Measurements from ENCODE around the gene TPI1.
"Not testable (repeated sequence)": the region's sequence is repeated elsewhere in the genome, so short reads cannot be mapped to it uniquely, and the experiment has no call there.

Gene TPI1

DNA sequence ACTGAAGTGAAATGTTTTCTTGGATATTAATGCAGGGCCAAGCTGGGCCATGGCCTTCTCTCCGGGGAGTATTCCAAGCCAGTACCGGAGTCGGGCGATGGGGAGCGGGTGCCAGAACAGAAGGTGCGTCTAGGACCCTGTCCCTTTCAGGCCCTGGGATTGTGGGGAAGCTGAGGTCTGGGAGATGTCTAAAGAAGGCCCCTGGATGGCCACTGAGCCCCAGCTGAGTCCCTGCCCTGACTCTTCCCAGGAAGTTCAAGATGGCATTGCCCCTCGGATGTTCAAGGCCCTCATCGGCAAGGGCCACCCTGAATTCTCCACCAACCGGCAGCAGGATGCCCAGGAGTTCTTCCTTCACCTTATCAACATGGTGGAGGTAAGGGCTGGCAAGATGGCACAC is 7.2 kb upstream of the TPI1 start:
- DNase-seq (ENCODE audit: low read depth in 2 of 2), result no peak
- TF ChIP-seq, protein P1, sequence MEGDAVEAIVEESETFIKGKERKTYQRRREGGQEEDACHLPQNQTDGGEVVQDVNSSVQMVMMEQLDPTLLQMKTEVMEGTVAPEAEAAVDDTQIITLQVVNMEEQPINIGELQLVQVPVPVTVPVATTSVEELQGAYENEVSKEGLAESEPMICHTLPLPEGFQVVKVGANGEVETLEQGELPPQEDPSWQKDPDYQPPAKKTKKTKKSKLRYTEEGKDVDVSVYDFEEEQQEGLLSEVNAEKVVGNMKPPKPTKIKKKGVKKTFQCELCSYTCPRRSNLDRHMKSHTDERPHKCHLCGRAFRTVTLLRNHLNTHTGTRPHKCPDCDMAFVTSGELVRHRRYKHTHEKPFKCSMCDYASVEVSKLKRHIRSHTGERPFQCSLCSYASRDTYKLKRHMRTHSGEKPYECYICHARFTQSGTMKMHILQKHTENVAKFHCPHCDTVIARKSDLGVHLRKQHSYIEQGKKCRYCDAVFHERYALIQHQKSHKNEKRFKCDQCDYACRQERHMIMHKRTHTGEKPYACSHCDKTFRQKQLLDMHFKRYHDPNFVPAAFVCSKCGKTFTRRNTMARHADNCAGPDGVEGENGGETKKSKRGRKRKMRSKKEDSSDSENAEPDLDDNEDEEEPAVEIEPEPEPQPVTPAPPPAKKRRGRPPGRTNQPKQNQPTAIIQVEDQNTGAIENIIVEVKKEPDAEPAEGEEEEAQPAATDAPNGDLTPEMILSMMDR (IDR thresholded peaks at IDR 0.05; ENCODE audit: low read depth, low read length), result no peak
- H3K4me3 ChIP-seq (replicated peaks in 1 of 2; ENCODE audit: low read depth in 2 of 2, low read length in 2 of 2), result no peak overlapping the region

DNA sequence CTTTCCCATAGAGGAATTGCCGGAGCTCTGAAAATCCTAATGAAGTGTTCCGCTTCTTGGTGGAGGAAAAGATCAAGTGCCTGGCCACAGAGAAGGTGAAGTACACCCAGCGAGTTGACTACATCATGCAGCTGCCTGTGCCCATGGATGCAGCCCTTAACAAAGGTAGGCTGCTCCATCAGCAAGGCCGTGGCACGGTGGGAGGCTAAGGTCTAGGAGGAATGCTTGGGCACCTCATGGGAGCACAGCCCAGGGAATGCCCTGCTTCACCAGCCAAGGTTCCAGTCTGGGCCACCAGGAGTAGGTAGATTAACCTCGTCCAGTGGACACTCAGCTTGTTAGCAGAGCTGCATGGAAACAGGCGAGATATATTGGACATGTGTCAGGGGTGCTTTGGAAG is 6.4 kb upstream of the TPI1 start:
- H3K4me3 ChIP-seq (replicated peaks in 1 of 2; ENCODE audit: low read depth in 2 of 2, low read length in 2 of 2), result no peak overlapping the region
- TF ChIP-seq, protein P1 (IDR thresholded peaks at IDR 0.05; ENCODE audit: low read depth, low read length), result no peak
- DNase-seq (ENCODE audit: low read depth in 2 of 2), result no peak

GRCh38 chr12:6861391-6861790 is 5.9 kb upstream of the TPI1 start:
- no peak for DNase-seq (ENCODE audit: low read depth in 2 of 2)
- TF ChIP-seq, protein P1 (IDR thresholded peaks at IDR 0.05; ENCODE audit: low read depth, low read length), result no peak
- no peak overlapping the region for H3K4me3 ChIP-seq (replicated peaks in 1 of 2; ENCODE audit: low read depth in 2 of 2, low read length in 2 of 2)

DNA sequence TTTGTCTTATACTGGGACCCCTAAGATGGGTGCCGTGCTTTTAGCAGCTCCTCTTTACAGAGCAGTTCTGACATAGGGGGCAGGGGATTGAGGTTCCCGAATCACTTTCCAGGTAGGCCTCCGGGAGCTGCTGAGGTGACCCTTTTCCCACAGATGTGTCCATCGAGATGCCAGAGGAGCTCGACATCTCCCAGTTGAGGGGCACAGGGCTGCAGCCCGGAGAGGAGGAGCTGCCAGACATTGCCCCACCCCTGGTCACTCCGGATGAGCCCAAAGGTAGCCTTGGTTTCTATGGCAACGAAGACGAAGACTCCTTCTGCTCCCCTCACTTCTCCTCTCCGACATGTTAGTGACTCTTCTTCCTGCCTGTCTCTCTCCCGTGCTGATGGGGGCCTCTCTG is 4.3 kb upstream of the TPI1 start:
- TF ChIP-seq, protein P1 (IDR thresholded peaks at IDR 0.05; ENCODE audit: low read depth, low read length), result no peak
- H3K4me3 ChIP-seq (replicated peaks in 1 of 2; ENCODE audit: low read depth in 2 of 2, low read length in 2 of 2), result no peak overlapping the region
- no peak for DNase-seq (ENCODE audit: low read depth in 2 of 2)

GRCh38 chr12:6863586-6864321 is 3.6 kb upstream of the TPI1 start:
- DNase-seq (ENCODE audit: low read depth in 2 of 2), result no peak
- H3K4me3 ChIP-seq (replicated peaks in 1 of 2; ENCODE audit: low read depth in 2 of 2, low read length in 2 of 2), result no peak overlapping the region
- TF ChIP-seq, protein P1 (IDR thresholded peaks at IDR 0.05; ENCODE audit: low read depth, low read length), result no peak

DNA sequence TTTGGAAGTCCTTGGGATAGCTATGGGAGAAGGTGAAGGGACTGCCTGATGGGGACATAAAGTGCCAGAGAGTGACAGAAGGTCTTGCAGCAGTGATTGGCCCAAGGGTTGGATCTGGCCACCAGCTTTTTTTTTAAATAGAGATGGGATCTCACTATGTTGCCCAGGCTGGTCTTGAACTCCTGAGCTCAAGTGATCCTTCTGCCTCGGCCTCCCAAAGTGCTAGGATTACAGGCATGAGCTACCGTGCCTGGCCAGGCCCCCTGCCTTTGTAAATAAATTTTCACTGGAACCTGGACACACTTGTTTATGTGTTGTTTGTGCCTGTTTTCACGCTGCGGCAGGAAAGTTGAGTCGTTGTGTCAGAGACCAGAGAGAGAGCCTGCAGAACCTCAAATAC is 2.0 kb upstream of the TPI1 start:
- not testable (repeated sequence) for H3K4me3 ChIP-seq (replicated peaks in 1 of 2; ENCODE audit: low read depth in 2 of 2, low read length in 2 of 2); DNase-seq (ENCODE audit: low read depth in 2 of 2)

- no peak for DNase-seq (ENCODE audit: low read depth in 2 of 2)
- TF ChIP-seq, protein P1 (IDR thresholded peaks at IDR 0.05; ENCODE audit: low read depth, low read length), result no peak
- peak overlapping the region in 1 of 2 donors; percentile 98 for H3K4me3 ChIP-seq (replicated peaks in 1 of 2; ENCODE audit: low read depth in 2 of 2, low read length in 2 of 2)
Measured at GRCh38 chr12:6866163-6866919, 990 bp upstream of the TPI1 start.

All from cardiac fibroblast (primary cell).